NCI-H1436 (cell line): ENCODE measurements around the gene EFCC1.
"Not testable (repeated sequence)": the region's sequence is repeated elsewhere in the genome, so short reads cannot be mapped to it uniquely, and the experiment has no call there.

ENCODE experiments used
- DNase-seq: peaks from one replicate; lab custom pipeline; 2025; lab: John Stamatoyannopoulos, UW

The EFCC1 gene

DNA sequence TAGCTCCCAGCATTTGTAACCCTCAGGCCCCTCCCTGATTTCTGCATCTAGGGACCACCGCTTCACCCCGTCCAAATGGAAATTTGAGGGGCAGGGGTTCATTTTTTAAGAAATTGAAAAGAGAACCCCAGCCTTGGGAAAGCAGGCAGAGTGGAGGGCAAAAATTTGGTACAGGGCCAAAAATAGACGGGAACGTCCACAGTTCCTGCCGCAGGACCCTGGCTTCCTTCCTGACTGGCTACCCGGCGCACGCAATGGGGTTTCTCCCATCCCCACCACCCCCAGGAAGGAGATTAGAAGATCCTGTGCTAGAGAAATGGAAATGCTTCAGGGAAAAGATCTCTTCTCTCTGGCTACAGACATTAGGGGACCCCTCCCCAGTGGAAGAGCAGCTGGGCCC lies 80.4 kb downstream of the EFCC1 start:
- no peak for DNase-seq

DNA sequence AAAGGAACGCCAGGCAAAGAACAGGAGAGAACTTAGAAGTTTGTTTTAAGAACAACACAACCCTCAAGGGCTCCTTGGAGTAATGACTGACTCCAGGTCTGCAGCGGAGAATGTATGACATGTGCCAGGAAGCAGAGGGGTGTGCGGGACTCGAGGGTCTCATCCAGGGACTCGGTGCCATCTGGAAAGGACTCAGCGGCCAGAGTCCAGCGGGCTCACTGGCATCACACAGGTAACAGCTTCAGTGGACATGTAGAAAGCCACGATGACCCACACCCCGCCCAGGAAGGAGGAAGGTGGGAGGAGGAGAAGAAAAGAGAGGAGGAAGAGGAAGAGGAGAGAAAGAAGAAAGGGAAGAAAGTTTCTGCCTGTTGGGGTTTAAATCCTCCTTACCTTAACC lies 80.9 kb downstream of the EFCC1 start:
- no peak for DNase-seq

- DNase-seq, result no peak
Observed at GRCh38 chr3:129084501-129084900, 83.4 kb downstream of the EFCC1 start.

DNA sequence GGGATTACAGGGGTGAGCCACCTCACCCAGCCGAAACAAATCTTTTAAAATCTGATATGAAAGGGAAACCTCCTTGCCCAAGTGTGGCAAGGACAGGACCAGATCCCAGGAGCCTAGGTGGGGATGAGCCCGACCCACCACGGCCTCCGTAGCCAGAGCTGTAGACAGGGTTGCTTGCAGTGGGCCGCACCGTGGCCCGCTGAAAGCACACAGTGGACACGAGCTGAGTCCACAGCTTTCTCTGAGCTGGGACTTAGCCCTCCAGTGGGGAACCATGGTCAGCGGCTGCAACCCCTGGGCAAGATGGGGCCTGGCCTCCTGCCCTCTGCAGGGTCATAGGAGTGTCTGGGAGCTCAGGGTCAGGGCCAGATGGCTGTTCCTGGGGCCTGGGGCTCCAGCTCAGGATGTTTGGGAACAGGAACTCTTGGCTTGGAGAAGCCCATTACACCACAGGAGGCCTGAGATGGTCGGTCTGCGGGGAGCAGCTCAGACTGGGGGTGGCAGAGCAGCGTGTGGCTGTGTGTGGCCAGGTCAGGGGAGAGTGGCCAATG lies 84.1 kb downstream of the EFCC1 start:
- DNase-seq, result no peak

GRCh38 chr3:129085818-129086217 lies 84.7 kb downstream of the EFCC1 start:
- DNase-seq, result no peak

- DNase-seq, result no peak
Observed at GRCh38 chr3:129087138-129087702, 86.1 kb downstream of the EFCC1 start.

DNA sequence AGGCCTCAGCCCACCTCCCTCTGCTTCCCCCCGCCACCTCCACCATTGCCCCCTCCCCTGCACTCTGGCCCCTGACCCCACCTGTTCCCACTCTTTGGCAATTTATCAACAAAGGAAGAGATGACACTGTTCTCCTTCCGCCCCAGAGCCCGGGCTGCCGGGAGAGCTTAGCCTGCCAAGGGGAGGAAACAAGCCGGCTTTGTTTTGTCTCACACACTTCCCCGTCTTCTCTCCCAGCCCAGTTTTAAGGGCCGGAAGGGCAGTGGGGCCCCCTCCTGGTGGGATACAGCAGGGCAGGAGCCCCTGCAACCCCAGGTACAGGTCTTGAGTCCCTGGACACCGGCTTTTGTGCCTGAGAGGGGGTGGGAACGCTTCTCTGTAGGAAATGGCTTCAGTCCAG lies 86.8 kb downstream of the EFCC1 start:
- DNase-seq, result peak; percentile 46

DNA sequence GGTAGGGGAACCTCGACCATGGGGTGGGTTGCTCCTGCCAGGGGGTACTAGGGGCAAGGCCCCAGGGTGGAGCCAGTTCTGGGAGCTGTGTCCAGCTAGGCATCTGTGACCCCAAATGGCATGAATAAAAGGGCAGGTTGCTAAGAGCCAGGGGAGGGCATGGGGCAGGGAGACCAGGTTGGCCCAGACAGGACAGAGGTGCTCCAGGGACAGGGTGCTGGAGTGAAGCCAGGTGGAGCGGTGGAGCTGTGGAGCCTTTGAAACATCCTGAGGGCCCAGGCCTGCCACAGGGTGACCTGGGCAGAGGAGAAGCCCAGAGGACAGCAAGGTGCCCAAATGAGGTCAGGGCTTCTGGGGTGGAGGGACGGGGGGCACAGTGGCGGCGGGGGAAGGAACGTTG lies 87.2 kb downstream of the EFCC1 start:
- not testable (repeated sequence) for DNase-seq
